Muscle of back (tissue), 11 donors: Measurements from ENCODE around the gene C1orf198. TPM values are rescaled to one million over a fixed set of nuclear protein-coding genes. Genes with fewer than 3 reads are reported as not detected.
A peak's percentile ranks its signal among the peaks of the same experiment; 100 is the strongest.

Experiments
- DNase-seq, 3 donors: peaks; one replicate each; pipeline versions ENCODE4 v3.0.0 to v3.0.0-alpha.2; 2013
- polyA plus RNA-seq, 10 donors: library from polyadenylated mRNA; unstranded; fragments of 120-200 nt; gene quantifications; one replicate each; pipeline ENCODE4 v1.2.1, GENCODE V29; 2013; ENCODE audit not compliant: insufficient read length in 10 of 10

C1orf198 gene
- polyA plus RNA-seq, 10 donors, result 60.8 to 86.4 (median 74.4) TPM

DNA sequence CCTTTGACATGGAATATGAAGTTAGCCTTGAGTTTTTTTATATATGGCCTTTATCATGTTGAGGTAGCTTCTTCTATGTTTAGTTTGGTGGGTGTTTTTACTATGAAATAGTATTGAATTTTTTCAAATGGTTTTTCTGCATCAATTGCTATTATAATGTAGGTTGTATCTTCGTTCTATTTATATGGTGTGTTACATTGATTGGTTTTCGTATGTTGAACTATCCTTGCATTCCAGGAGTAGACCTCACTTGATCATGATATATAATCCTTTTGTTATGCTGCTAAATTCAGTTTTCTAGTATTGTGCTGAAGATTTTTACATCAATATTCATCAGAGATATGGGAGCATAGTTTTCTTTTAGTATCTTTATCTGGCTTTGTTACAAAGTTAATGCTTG is 55.8 kb downstream of the C1orf198 start:
- no peak for DNase-seq

DNA sequence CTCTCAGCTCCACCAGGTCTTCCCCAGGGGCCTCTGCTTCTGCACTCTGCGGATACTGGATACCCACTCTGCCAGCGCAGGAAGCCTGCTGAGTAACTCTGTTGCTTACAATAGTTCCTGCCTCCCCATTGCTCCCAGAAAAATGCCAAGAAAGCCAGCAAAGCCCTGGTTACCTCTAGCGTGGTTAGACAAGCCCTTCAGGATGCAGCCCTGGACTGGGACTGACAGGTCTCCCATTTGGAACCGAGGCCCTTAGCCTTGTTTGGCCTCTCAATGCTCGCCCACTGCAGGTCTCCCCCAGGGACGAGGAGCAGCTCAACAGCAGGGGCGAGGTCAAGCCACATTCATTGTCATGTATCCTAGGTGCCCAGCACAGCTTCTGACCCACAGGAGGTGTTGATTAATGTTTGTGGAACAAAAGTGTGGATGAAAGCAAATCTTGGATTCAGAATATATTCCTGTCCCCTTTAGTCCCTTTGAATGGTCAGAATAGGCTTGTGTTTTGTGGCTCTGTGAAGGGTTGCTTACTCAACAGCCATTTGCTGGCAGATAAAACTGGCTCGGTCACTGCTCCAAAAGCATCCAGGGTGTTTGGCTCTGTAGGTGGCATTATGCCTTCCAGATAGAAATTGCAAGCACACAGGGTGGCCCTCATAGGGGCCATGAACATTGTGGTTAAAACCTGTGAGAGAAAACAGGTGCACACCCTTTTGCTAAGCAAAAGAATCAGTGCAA is 58.9 kb downstream of the C1orf198 start:
- no peak for DNase-seq

- peak in 2 of 3 donors; percentile 80 to 90 for DNase-seq
Observed at GRCh38 chr1:230808281-230808872, 59.9 kb downstream of the C1orf198 start.

- peak in 2 of 3 donors; percentile 72 to 88 for DNase-seq
Observed at GRCh38 chr1:230807561-230808280, 60.6 kb downstream of the C1orf198 start.

- DNase-seq, result peak in 2 of 3 donors; percentile 47 to 76
Observed at GRCh38 chr1:230807029-230807428, 61.3 kb downstream of the C1orf198 start.

DNA sequence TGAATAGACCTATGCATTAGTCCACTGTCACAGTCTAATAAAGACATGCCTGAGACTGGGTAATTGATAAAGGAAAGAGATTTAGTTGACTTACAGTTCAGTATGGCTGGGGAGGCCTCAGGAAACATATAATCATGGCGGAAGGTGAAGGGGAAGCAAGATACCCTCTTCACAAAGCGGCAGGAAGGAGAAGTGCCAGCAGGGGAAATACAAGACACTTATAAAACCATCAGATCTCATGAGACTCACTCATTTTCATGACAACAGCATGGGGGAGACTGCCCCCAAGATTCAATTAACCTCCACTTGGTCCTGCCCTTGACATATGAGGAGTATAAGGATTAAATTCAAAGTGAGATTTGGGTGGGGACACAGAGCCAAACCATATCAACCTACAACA is 61.8 kb downstream of the C1orf198 start:
- DNase-seq, result no peak

GRCh38 chr1:230804396-230804795 is 63.9 kb downstream of the C1orf198 start:
- no peak for DNase-seq

DNA sequence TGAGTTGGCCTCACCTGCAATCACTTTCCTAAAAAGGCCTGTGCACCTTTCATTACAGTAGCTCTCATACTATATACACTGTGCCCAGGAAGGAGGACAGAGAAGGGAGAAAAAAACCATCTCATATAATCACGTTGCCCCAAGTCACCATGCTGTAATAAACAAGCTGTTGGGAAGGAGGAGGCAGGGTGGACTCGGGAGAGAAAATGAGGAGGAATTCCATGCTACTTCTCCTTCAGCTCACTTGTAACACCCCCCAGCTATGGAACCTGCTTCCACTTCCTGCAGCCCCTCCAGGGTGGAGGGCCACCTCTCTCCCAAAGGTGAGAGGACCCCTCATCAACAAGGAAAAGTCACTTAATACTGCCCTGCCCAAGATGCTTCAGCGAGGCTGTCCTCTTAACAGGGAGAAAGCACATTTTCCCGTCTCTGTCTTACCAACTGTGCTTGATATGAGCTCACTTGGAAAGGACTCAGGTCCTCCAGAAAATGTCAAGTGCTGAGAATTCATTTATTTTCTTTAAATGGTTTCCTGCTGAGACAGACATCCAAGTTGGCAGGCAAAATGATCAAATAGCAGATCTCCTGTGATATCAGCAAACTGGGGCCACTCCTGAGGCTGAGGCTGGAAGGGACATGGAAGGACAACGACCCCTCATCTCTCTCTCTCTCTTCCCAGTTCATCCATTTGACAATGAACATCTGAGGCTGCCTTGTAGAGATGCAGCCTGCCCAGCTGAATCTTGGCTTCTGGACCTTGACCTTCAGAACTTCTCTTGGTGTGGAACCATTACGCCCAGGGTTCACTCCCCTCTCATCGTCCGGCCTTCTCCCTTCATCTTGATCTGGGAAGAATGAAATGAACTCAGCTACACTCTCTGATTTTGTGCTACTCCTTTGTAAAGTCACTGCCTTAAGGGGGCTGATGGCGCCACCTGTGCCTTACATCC is 67.2 kb downstream of the C1orf198 start:
- DNase-seq, result no peak

GRCh38 chr1:230798491-230798890 is 69.8 kb downstream of the C1orf198 start:
- no peak for DNase-seq

DNA sequence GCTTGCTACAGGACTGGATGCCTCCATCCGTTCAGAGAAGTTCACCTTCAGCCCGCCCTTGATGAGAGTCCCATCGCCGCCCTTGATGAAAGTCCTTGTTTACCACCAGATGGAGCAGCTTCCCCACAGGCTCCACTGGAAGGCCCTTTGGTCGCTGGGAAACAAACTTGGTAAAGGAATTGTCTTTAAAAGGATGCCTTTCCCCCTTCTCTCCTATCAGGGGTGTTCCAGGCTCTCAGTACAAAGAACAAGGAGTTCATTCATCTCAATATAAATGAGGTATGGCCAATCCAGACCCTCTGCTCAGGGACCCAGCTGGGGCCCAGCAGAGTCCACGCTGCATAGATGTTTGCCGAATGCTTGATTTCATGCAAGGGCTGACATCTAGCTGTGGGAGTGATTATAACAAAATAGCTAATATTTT is 70.4 kb downstream of the C1orf198 start:
- DNase-seq, result peak; percentile 69 to 91 (median 78)

GRCh38 chr1:230797376-230797920 is 70.9 kb downstream of the C1orf198 start:
- no peak for DNase-seq

- DNase-seq, result no peak
Observed at GRCh38 chr1:230796626-230797025, 71.7 kb downstream of the C1orf198 start.

DNA sequence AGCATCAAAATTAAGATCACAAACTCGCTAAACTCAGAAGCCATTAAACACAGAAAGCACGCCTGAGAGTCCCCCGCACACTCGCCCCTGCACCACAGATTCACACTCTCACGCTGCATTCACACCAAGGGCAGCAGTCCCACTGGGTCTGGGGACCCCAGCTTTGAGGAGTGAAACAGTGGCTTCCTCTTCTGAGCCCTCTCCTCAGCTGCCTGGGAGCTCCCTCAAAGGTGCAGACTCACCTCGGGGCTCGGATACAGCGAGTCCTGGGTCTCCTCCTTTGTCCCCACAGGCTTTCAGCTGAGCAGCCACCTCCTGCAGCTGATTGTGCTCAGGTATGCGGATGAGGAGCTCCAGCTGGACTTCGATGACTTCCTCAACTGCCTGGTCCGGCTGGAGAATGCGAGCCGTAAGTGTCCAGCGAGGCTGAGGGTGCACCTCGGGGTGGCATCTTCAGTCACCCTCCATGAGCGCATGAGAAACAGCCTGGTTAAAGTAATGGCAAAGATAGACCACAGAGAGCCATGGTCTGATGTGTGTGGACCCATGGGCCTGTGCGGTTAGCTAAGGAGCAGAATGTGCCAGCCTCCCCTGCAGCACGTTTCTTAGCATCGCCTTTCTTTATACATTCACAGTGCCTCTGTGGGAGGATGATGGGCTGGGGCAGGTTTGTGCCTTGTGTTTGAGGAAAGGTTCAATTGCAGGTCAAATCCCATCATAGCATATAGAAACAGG is 73.3 kb downstream of the C1orf198 start:
- DNase-seq, result no peak

GRCh38 chr1:230794431-230794830 is 73.9 kb downstream of the C1orf198 start:
- no peak for DNase-seq

DNA sequence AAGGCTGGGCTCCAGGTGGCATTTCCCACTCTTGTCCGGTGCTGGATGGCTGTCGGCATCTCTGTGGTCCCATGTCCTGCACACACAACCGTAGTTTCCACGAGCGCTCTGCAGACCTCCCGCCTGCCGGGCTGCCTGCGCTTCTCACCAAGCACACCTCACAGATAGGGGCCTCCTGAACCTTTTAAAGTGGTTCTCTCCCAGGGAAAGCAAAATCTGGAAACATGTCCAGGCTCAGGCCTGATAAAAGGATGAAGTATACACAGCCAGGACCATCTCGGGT is 74.9 kb downstream of the C1orf198 start:
- no peak for DNase-seq

- no peak for DNase-seq
Observed at GRCh38 chr1:230792691-230793462, 75.4 kb downstream of the C1orf198 start.

DNA sequence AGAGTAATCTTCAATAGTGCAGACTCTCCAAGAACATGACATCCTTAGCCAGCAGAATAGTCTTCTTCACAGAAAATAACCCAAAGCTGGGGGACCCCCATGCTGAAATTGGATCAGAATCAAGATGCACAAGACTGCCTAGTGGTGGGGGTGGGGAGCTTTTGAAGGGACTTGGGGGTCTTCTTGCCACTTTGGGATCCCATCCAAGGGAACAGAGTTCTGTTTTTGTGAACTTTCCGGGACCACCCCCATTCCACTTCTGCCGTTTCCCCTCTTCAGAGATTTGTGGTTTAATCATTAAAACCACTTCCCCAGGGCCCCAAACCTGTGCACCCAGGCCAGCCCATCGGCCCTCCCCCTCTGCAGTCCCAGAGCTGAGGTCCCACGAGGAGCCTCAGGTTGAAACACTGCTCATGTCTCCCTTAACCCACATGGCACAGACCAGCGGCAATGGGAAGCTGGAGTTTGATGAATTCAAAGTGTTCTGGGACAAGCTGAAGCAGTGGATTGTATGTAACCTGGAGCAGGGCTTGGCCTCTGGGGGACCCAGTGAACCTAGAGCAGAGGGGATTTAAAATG is 76.2 kb downstream of the C1orf198 start:
- no peak for DNase-seq

GRCh38 chr1:230790026-230790425 is 78.3 kb downstream of the C1orf198 start:
- no peak for DNase-seq

DNA sequence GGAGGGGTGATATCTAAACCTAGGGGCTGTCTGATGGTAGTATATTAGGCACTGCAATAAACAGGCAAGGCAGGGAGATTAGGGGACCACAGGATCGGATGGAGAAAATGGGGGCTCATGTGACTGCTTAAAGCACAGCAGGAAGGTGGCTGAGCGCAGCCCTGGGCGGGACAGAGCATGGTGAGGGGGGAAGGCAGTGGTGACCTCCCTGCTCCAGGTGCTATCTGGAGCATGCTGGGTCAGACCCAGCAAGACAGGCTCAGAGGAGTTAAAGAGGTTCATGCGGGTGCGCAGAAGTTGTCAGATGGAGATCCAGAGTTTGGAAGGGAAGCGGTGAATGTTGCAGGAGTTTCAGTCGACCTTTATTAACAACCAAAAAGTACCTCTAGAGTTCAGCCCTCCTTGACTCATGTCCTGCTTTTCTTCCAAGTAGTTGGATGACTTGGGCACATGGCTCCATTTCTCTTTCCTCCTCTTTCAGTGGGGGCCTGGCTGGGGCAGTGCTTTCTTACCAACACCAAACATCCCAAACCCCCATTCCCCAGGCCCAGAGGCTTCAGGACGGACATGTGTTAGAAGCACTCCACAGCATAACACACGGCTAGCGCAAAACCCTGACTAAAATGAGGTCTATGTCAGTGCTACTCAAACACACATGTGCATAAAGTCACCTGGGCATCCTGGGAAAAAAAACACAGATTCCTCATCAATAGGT is 79.6 kb downstream of the C1orf198 start:
- no peak for DNase-seq
